H1 (cell line): ENCODE results near the gene PLEKHA5. TPM values are rescaled to one million over a fixed set of nuclear protein-coding genes. Genes with fewer than 3 reads are reported as not detected.

Experiments used
- ATF3 ChIP-seq: IDR thresholded peaks from 2 replicates; pipeline ENCODE4 v1.6.1; 2011; ENCODE audit warnings: low read depth, mild to moderate bottlenecking, low read length; ENCODE audit not compliant: insufficient read depth
- CHD1 ChIP-seq: IDR thresholded peaks from 2 replicates; pipeline ENCODE4 v1.6.1; 2012; ENCODE audit warnings: low read depth, low read length, improper control_type of control experiment
- CTCF ChIP-seq, 3 experiments: IDR thresholded peaks; 1 replicate in 2 of 3; 2 replicates in 1 of 3; pipeline versions ENCODE4 v1.5.1 to v1.6.1; 2011; ENCODE audit warnings: low read length in 3 of 3, mild to moderate bottlenecking in 3 of 3, inconsistent platforms in 2 of 3, low read depth in 1 of 3, moderate library complexity in 1 of 3; ENCODE audit not compliant: insufficient read depth in 1 of 3; ENCODE audit errors: control extremely low read depth in 1 of 3
- KDM1A ChIP-seq: fragments of 200-600, 300-600 bp; sonication (generic); IDR thresholded peaks from 2 replicates; pipeline ENCODE4 v1.7.1; 2016; ENCODE audit warnings: mild to moderate bottlenecking, low read length, borderline replicate concordance
- KDM4A ChIP-seq: IDR thresholded peaks from one replicate; pipeline ENCODE4 v1.7.1; 2012; ENCODE audit warnings: low read depth, mild to moderate bottlenecking, moderate library complexity, low read length, inconsistent platforms; ENCODE audit not compliant: severe bottlenecking
- NRF1 ChIP-seq: IDR thresholded peaks from 2 replicates; pipeline ENCODE4 v1.6.1; 2011; ENCODE audit warnings: mild to moderate bottlenecking, low read depth, low read length, improper control_type of control experiment
- RBBP5 ChIP-seq: IDR thresholded peaks from 2 replicates; pipeline ENCODE4 v1.7.1; 2012; ENCODE audit warnings: low read depth, mild to moderate bottlenecking, inconsistent platforms, low read length, moderate library complexity, borderline replicate concordance
- polyA plus RNA-seq, 7 experiments: library from polyadenylated mRNA; depleted of rRNA in 3 of 7; stranded (reverse) in 5 of 7; unstranded in 2 of 7; fragments of >200 nt in 5 of 7; fragments of 200-250 nt in 2 of 7; gene quantifications; 1 replicate in 5 of 7; 2 replicates in 1 of 7; 4 replicates in 1 of 7; pipeline versions ENCODE4 v1.2.1 to v1.2.3, GENCODE V29; 2011 to 2013; ENCODE audit warnings: missing spikeins in 2 of 7, mixed read lengths in 2 of 7
- total RNA-seq: library from RNA; stranded (reverse); fragmentation: NEBNext Ultra II Directional; extraction: Animal tissue kit (Norgen Biotek cat#: 25700); gene quantifications from 2 replicates; pipeline ENCODE4 v1.2.1, GENCODE V29; 2021

The PLEKHA5 gene
- total and polyA plus RNA-seq, 2 of the 8 experiments (the other 6 are each of a cell fraction or from before 2014, with no cell fraction given), result 17.2 to 66.1 TPM

- TF ChIP-seq ATF3 (no peak), RBBP5 (no peak), KDM1A (no peak), CHD1 (no peak), KDM4A (no peak), CTCF (IDR thresholded peaks at IDR 0.05; ENCODE audit: control extremely low read depth in 1 of 3, insufficient read depth in 1 of 3, low read depth in 1 of 3, low read length in 3 of 3) (no peak), NRF1 (no peak)
Observed at GRCh38 chr12:19312637-19313036, 183.1 kb downstream of the PLEKHA5 start (continued).
